Skeletal muscle satellite cell (primary cell): ENCODE results near the gene DSCAM.
"Not testable (repeated sequence)": the region's sequence is repeated elsewhere in the genome, so short reads cannot be mapped to it uniquely, and the experiment has no call there.

Source experiments
- H3K27me3 ChIP-seq: 2 replicates; pipeline ENCODE4 v1.7.0; 2013; ENCODE audit warnings: low read length; ENCODE audit not compliant: control insufficient read depth, insufficient read depth
- H3K36me3 ChIP-seq: 2 replicates; pipeline ENCODE4 v1.7.0; 2013; ENCODE audit warnings: mild to moderate bottlenecking, control low read depth, low read length; ENCODE audit not compliant: insufficient read depth
- H3K4me1 ChIP-seq: 2 replicates; pipeline ENCODE4 v1.7.0; 2013; ENCODE audit warnings: low read length; ENCODE audit not compliant: control insufficient read depth, insufficient read depth
- H3K4me2 ChIP-seq: 2 replicates; pipeline ENCODE4 v1.7.0; 2013; ENCODE audit warnings: mild to moderate bottlenecking, low read length
- H3K4me3 ChIP-seq: 2 replicates; pipeline ENCODE4 v1.7.0; 2013; ENCODE audit warnings: low read length
- H3K9ac ChIP-seq: 2 replicates; pipeline ENCODE4 v1.7.0; 2013; ENCODE audit warnings: mild to moderate bottlenecking, low read depth, low read length, moderate library complexity
- H3K9me3 ChIP-seq: replicated peaks from 2 replicates; pipeline ENCODE4 v1.7.0; 2013; ENCODE audit warnings: mild to moderate bottlenecking, control low read depth, low read length

Gene DSCAM

GRCh38 chr21:40278345-40278744 lies 568.6 kb downstream of the DSCAM start:
- Histone ChIP-seq H3K9ac (no peak overlapping the region), H3K4me1 (no peaks in the 10 kb centered on the region), H3K36me3 (no peaks in the 10 kb centered on the region), H3K4me2 (no peak overlapping the region), H3K4me3 (no peak overlapping the region), H3K27me3 (no peaks in the 10 kb centered on the region), H3K9me3 (peaks cover 13% of the 10 kb centered on the region)

GRCh38 chr21:40276001-40276400 lies 571.0 kb downstream of the DSCAM start:
- Histone ChIP-seq H3K9ac (no peak overlapping the region), H3K36me3 (no peaks in the 10 kb centered on the region), H3K4me3 (no peak overlapping the region), H3K4me2 (no peak overlapping the region), H3K9me3 (peaks cover 13% of the 10 kb centered on the region), H3K27me3 (no peaks in the 10 kb centered on the region), H3K4me1 (no peaks in the 10 kb centered on the region)

GRCh38 chr21:40272037-40272436 lies 574.9 kb downstream of the DSCAM start:
- Histone ChIP-seq H3K27me3 (no peaks in the 10 kb centered on the region), H3K4me2 (no peak overlapping the region), H3K9me3 (peaks cover 8% of the 10 kb centered on the region), H3K36me3 (no peaks in the 10 kb centered on the region), H3K4me3 (no peak overlapping the region), H3K9ac (no peak overlapping the region), H3K4me1 (no peaks in the 10 kb centered on the region)

- H3K9ac ChIP-seq = no peak overlapping the region
- H3K4me3 ChIP-seq = no peak overlapping the region
- H3K4me2 ChIP-seq = no peak overlapping the region
- H3K9me3 ChIP-seq = peaks cover 7% of the 10 kb centered on the region
- no peaks in the 10 kb centered on the region for H3K27me3 ChIP-seq
- no peaks in the 10 kb centered on the region for H3K36me3 ChIP-seq
- H3K4me1 ChIP-seq = no peaks in the 10 kb centered on the region
These were observed 575.8 kb downstream of the DSCAM start for GRCh38 chr21:40271164-40271563.

GRCh38 chr21:40270047-40270446 lies 576.9 kb downstream of the DSCAM start:
- Histone ChIP-seq H3K4me2 (no peak overlapping the region), H3K4me3 (no peak overlapping the region), H3K27me3 (no peaks in the 10 kb centered on the region), H3K36me3 (no peaks in the 10 kb centered on the region), H3K4me1 (no peaks in the 10 kb centered on the region), H3K9me3 (no peaks in the 10 kb centered on the region), H3K9ac (no peak overlapping the region)

- no peaks in the 10 kb centered on the region for H3K4me1 ChIP-seq
- no peak overlapping the region for H3K9ac ChIP-seq
- peaks cover 3% of the 10 kb centered on the region for H3K9me3 ChIP-seq
- no peaks in the 10 kb centered on the region for H3K36me3 ChIP-seq
- no peaks in the 10 kb centered on the region for H3K27me3 ChIP-seq
- no peak overlapping the region for H3K4me2 ChIP-seq
- no peak overlapping the region for H3K4me3 ChIP-seq
These were observed 577.7 kb downstream of the DSCAM start for GRCh38 chr21:40269239-40269638.

GRCh38 chr21:40258456-40258855 lies 588.5 kb downstream of the DSCAM start:
- H3K4me3 ChIP-seq, H3K4me1 ChIP-seq, H3K9ac ChIP-seq, H3K36me3 ChIP-seq, H3K4me2 ChIP-seq, H3K27me3 ChIP-seq: not testable (repeated sequence)
- peaks cover 11% of the 10 kb centered on the region for H3K9me3 ChIP-seq

- Histone ChIP-seq H3K4me2 (no peak overlapping the region), H3K4me3 (no peak overlapping the region), H3K4me1 (no peaks in the 10 kb centered on the region), H3K27me3 (no peaks in the 10 kb centered on the region), H3K9ac (no peak overlapping the region), H3K9me3 (peaks cover 11% of the 10 kb centered on the region), H3K36me3 (no peaks in the 10 kb centered on the region)
These were observed 589.6 kb downstream of the DSCAM start for GRCh38 chr21:40257342-40257741.

GRCh38 chr21:40255518-40256444 lies 591.2 kb downstream of the DSCAM start:
- no peak overlapping the region for H3K4me2 ChIP-seq
- no peaks in the 10 kb centered on the region for H3K4me1 ChIP-seq
- H3K27me3 ChIP-seq = no peaks in the 10 kb centered on the region
- H3K9ac ChIP-seq = no peak overlapping the region
- H3K4me3 ChIP-seq = no peak overlapping the region
- peaks cover 11% of the 10 kb centered on the region for H3K9me3 ChIP-seq
- H3K36me3 ChIP-seq = no peaks in the 10 kb centered on the region

GRCh38 chr21:40254540-40255465 lies 592.2 kb downstream of the DSCAM start:
- H3K4me2 ChIP-seq = no peak overlapping the region
- no peak overlapping the region for H3K4me3 ChIP-seq
- peaks cover 6% of the 10 kb centered on the region for H3K9me3 ChIP-seq
- no peaks in the 10 kb centered on the region for H3K27me3 ChIP-seq
- no peaks in the 10 kb centered on the region for H3K36me3 ChIP-seq
- no peak overlapping the region for H3K9ac ChIP-seq
- H3K4me1 ChIP-seq = no peaks in the 10 kb centered on the region

- H3K4me2 ChIP-seq = no peak overlapping the region
- no peaks in the 10 kb centered on the region for H3K36me3 ChIP-seq
- no peaks in the 10 kb centered on the region for H3K27me3 ChIP-seq
- H3K4me3 ChIP-seq = no peak overlapping the region
- peaks cover 9% of the 10 kb centered on the region for H3K9me3 ChIP-seq
- H3K4me1 ChIP-seq = no peaks in the 10 kb centered on the region
- no peak overlapping the region for H3K9ac ChIP-seq
These were observed 593.8 kb downstream of the DSCAM start for GRCh38 chr21:40253112-40253511.
